A673 (cell line): ENCODE results near the gene SDK1.

Source experiments
- EZH2 ChIP-seq: fragments of 200-600 bp; sonication (generic); IDR thresholded peaks from 2 replicates; pipeline ENCODE4 v1.6.1; 2017; ENCODE audit warnings: borderline replicate concordance, low read depth, mild to moderate bottlenecking, mixed read lengths, antibody characterized with exemption, low read length; ENCODE audit not compliant: poor library complexity, severe bottlenecking
- TF ChIP-seq, protein P1 (sequence below): fragments of 300-800, 200-600 bp; sonication (generic); conservative IDR thresholded peaks from 2 replicates; pipeline ENCODE4 v1.5.1; 2017; ENCODE audit warnings: low read depth, mild to moderate bottlenecking, antibody characterized with exemption, low read length, moderate library complexity, mixed read lengths

DNA sequence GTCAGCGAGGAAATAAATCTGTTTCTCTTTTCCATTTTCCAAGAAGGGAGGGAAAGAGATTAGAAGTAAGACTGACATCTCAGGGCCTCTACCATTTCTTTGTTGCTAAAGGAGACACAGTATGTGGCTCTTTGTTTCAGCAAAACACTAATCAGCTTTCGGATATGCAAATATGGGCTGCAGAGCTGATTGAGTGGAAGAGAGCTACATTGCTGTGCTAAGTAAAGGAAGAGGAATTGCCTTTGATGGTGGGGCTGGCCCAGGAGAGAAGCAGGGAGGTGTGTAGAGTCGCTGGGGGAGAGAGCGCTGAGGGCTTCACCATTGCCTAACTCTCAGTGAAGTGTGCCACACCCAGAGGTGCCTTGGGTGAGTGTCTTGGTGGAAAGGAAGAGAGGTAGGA, 284.8 kb downstream of the SDK1 start:
- TF ChIP-seq, protein P1, sequence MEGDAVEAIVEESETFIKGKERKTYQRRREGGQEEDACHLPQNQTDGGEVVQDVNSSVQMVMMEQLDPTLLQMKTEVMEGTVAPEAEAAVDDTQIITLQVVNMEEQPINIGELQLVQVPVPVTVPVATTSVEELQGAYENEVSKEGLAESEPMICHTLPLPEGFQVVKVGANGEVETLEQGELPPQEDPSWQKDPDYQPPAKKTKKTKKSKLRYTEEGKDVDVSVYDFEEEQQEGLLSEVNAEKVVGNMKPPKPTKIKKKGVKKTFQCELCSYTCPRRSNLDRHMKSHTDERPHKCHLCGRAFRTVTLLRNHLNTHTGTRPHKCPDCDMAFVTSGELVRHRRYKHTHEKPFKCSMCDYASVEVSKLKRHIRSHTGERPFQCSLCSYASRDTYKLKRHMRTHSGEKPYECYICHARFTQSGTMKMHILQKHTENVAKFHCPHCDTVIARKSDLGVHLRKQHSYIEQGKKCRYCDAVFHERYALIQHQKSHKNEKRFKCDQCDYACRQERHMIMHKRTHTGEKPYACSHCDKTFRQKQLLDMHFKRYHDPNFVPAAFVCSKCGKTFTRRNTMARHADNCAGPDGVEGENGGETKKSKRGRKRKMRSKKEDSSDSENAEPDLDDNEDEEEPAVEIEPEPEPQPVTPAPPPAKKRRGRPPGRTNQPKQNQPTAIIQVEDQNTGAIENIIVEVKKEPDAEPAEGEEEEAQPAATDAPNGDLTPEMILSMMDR, result no peak
- no peak for TF ChIP-seq EZH2
